Lower leg skin (tissue), 4 donors: ENCODE measurements around the gene BICDL1. TPM values are rescaled to one million over a fixed set of nuclear protein-coding genes. Genes with fewer than 3 reads are reported as not detected.

Source experiments
- DNase-seq, 2 donors: peaks; one replicate each; pipeline ENCODE4 v3.0.0-alpha.2; 2019; ENCODE audit warnings: low spot score in 2 of 2
- H3K4me3 ChIP-seq: fragments of 200-600 bp; sonication (generic); 2 replicates; pipeline ENCODE4 v1.5.1; 2017; ENCODE audit warnings: mild to moderate bottlenecking, low read depth; ENCODE audit not compliant: poor library complexity, severe bottlenecking
- CTCF ChIP-seq, 3 donors: fragments of 450-650 bp; IDR thresholded peaks; one replicate each; pipeline ENCODE4 v1.5.1; 2016; ENCODE audit warnings: antibody characterized with exemption in 3 of 3, mild to moderate bottlenecking in 3 of 3, moderate library complexity in 2 of 3
- POLR2A ChIP-seq, 2 donors: fragments of 450-650 bp; IDR thresholded peaks; one replicate each; pipeline ENCODE4 v1.6.1; 2016 to 2017; ENCODE audit warnings: antibody characterized with exemption in 2 of 2, mild to moderate bottlenecking in 1 of 2, moderate library complexity in 1 of 2
- WGBS, 2 donors: methylation state at CpG; one replicate each; pipeline ENCODE4 v1.1.5; 2018; 5-methylcytosine and 5-hydroxymethylcytosine counted together
- intact Hi-C: fragments of 100-400 bp; cut with DNase I; formaldehyde crosslinking; loops from one replicate; pipeline ENCODE4 v1.15.0; 2023; ENCODE audit warnings: low total_unique reads
- total RNA-seq, 4 donors: library from RNA; depleted of rRNA; stranded (reverse); fragments of >200 nt; gene quantifications; one replicate each; pipeline ENCODE4 v1.1.0, GENCODE V29; 2016

BICDL1 gene
- 100 to 1,000 TPM in 3 of 4 donors, 10 to 100 TPM in 1; 98.2 to 190 (median 131) TPM for total RNA-seq

GRCh38 chr12:119988472-119989360, at the start of gene BICDL1:
BICDL1 (plus strand) TSS chr12:119989236; CDS start chr12:119989869, 633 bp downstream.
- intact Hi-C loops = no loop called here
- H3K4me3 ChIP-seq = peak within 1 kb of the TSS; percentile 20
- peak; percentile 76 to 94 for DNase-seq
- 0 to 1% methylated on average over 10 to 15 of the region's 94 CpGs for WGBS, 2 donors
- TF ChIP-seq CTCF (IDR thresholded peaks at IDR 0.05) = no peak
- no peak for TF ChIP-seq POLR2A (IDR thresholded peaks at IDR 0.05)

GRCh38 chr12:119940897-119941296, 48.1 kb upstream of the BICDL1 start:
- no peak for DNase-seq
- TF ChIP-seq POLR2A (IDR thresholded peaks at IDR 0.05) = no peak
- 57 to 69% methylated on average over 5 of the region's 5 CpGs for WGBS, 2 donors
- intact Hi-C loops = no loop called here
- H3K4me3 ChIP-seq = no peak overlapping the region

- DNase-seq = no peak
- intact Hi-C loops = no loop called here
- no peak overlapping the region for H3K4me3 ChIP-seq
- no peak for TF ChIP-seq POLR2A (IDR thresholded peaks at IDR 0.05)
- TF ChIP-seq CTCF (IDR thresholded peaks at IDR 0.05) = no peak
- 75 to 80% methylated on average over 7 of the region's 7 CpGs for WGBS, 2 donors
Measured at GRCh38 chr12:119942386-119942785, 46.6 kb upstream of the BICDL1 start.

GRCh38 chr12:119946213-119946612, 42.8 kb upstream of the BICDL1 start:
- intact Hi-C loops = no loop called here
- TF ChIP-seq POLR2A (IDR thresholded peaks at IDR 0.05) = no peak
- no peak for TF ChIP-seq CTCF (IDR thresholded peaks at IDR 0.05)
- WGBS, 2 donors = 79 to 80% methylated on average over 6 of the region's 6 CpGs
- no peak for DNase-seq
- H3K4me3 ChIP-seq = no peak overlapping the region

- WGBS, 2 donors = 77 to 80% methylated on average over 10 of the region's 10 CpGs
- intact Hi-C loops = no loop called here
Measured at GRCh38 chr12:119949145-119949544, 39.9 kb upstream of the BICDL1 start.

More at GRCh38 chr12:119949145-119949544, 39.9 kb upstream of the BICDL1 start:
- TF ChIP-seq POLR2A (IDR thresholded peaks at IDR 0.05) (no peak), CTCF (IDR thresholded peaks at IDR 0.05) (no peak)
- H3K4me3 ChIP-seq = no peak overlapping the region
- DNase-seq = no peak
